NCI-H1048 (cell line): ENCODE data around the gene U2AF1.
"Not testable (repeated sequence)": the region's sequence is repeated elsewhere in the genome, so short reads cannot be mapped to it uniquely, and the experiment has no call there.

Experiments used
- DNase-seq: peaks from one replicate; lab custom pipeline; 2025; lab: John Stamatoyannopoulos, UW

The U2AF1 gene

GRCh38 chr21:43076643-43077042, 30.7 kb downstream of the U2AF1 start:
- not testable (repeated sequence) for DNase-seq

GRCh38 chr21:43076023-43076637, 31.2 kb downstream of the U2AF1 start:
- not testable (repeated sequence) for DNase-seq

- not testable (repeated sequence) for DNase-seq
Observed at GRCh38 chr21:43075170-43076022, 32.0 kb downstream of the U2AF1 start, which contains the start of gene CBS. TSS of gene CBS (minus strand) at chr21:43075835. CDS start at chr21:43072193, 3,642 bp downstream.

- not testable (repeated sequence) for DNase-seq
Observed at GRCh38 chr21:43074401-43075169, 32.8 kb downstream of the U2AF1 start.

- DNase-seq, result not testable (repeated sequence)
Observed at GRCh38 chr21:43072742-43073141, 34.6 kb downstream of the U2AF1 start.

- DNase-seq, result not testable (repeated sequence)
Observed at GRCh38 chr21:43069682-43070081, 37.7 kb downstream of the U2AF1 start.

GRCh38 chr21:43068065-43068464, 39.3 kb downstream of the U2AF1 start:
- DNase-seq, result not testable (repeated sequence)

GRCh38 chr21:43066690-43067089, 40.7 kb downstream of the U2AF1 start:
- not testable (repeated sequence) for DNase-seq

GRCh38 chr21:43065991-43066390, 41.4 kb downstream of the U2AF1 start:
- not testable (repeated sequence) for DNase-seq

GRCh38 chr21:43064265-43064917, 43.0 kb downstream of the U2AF1 start:
- DNase-seq, result not testable (repeated sequence)

GRCh38 chr21:43062955-43063664, 44.3 kb downstream of the U2AF1 start:
- not testable (repeated sequence) for DNase-seq

- not testable (repeated sequence) for DNase-seq
Observed at GRCh38 chr21:43053112-43053511, 54.3 kb downstream of the U2AF1 start.

GRCh38 chr21:43045876-43046821, 61.2 kb downstream of the U2AF1 start:
- DNase-seq, result not testable (repeated sequence)

GRCh38 chr21:43045165-43045875, 62.0 kb downstream of the U2AF1 start:
- DNase-seq, result not testable (repeated sequence)

GRCh38 chr21:43044547-43044946, 62.8 kb downstream of the U2AF1 start:
- DNase-seq, result not testable (repeated sequence)

- not testable (repeated sequence) for DNase-seq
Observed at GRCh38 chr21:43043291-43043690, 64.1 kb downstream of the U2AF1 start.
